HT-29 (cell line): ENCODE data around the gene PDCD6IP. TPM values are rescaled to one million over a fixed set of nuclear protein-coding genes. Genes with fewer than 3 reads are reported as not detected.
"Not testable (repeated sequence)": the region's sequence is repeated elsewhere in the genome, so short reads cannot be mapped to it uniquely, and the experiment has no call there.

Experiments used
- DNase-seq: peaks from one replicate; pipeline ENCODE4 v3.0.0-alpha.2; 2015; ENCODE audit warnings: low spot score
- total RNA-seq: library from RNA; depleted of rRNA; stranded (reverse); fragments of >200 nt; shearing (Covaris generic); gene quantifications from 2 replicates; pipeline ENCODE4 v1.2.3, GENCODE V29; 2014

PDCD6IP gene
- total RNA-seq, 1 experiment from 2014 or later: 134 TPM

GRCh38 chr3:33855407-33855806 is 57.0 kb downstream of the PDCD6IP start:
- DNase-seq: not testable (repeated sequence)

GRCh38 chr3:33855884-33856546 is 57.6 kb downstream of the PDCD6IP start:
- DNase-seq: no peak

- not testable (repeated sequence) for DNase-seq
These were observed 59.3 kb downstream of the PDCD6IP start for GRCh38 chr3:33857701-33858100.

GRCh38 chr3:33858131-33858530 is 59.7 kb downstream of the PDCD6IP start:
- DNase-seq: no peak

- no peak for DNase-seq
These were observed 62.1 kb downstream of the PDCD6IP start for GRCh38 chr3:33860373-33861050.

- no peak for DNase-seq
These were observed 66.7 kb downstream of the PDCD6IP start for GRCh38 chr3:33865133-33865532.

GRCh38 chr3:33868309-33868708 is 69.9 kb downstream of the PDCD6IP start:
- DNase-seq: no peak

GRCh38 chr3:33869977-33870376 is 71.5 kb downstream of the PDCD6IP start:
- DNase-seq: no peak

GRCh38 chr3:33874815-33875214 is 76.4 kb downstream of the PDCD6IP start:
- DNase-seq: no peak

GRCh38 chr3:33875680-33876079 is 77.2 kb downstream of the PDCD6IP start:
- DNase-seq: no peak

GRCh38 chr3:33877187-33877586 is 78.8 kb downstream of the PDCD6IP start:
- no peak for DNase-seq

GRCh38 chr3:33879540-33879939 is 81.1 kb downstream of the PDCD6IP start:
- DNase-seq: no peak

GRCh38 chr3:33881156-33882064 is 83.0 kb downstream of the PDCD6IP start:
- DNase-seq: no peak

GRCh38 chr3:33882296-33882695 is 83.9 kb downstream of the PDCD6IP start:
- DNase-seq: no peak

GRCh38 chr3:33883538-33883950 is 85.1 kb downstream of the PDCD6IP start:
- DNase-seq: peak; percentile 71

- DNase-seq: no peak
These were observed 85.6 kb downstream of the PDCD6IP start for GRCh38 chr3:33883951-33884561.

- no peak for DNase-seq
These were observed 86.3 kb downstream of the PDCD6IP start for GRCh38 chr3:33884701-33885100.

GRCh38 chr3:33885496-33885895 is 87.1 kb downstream of the PDCD6IP start:
- DNase-seq: no peak

- DNase-seq: no peak
These were observed 87.6 kb downstream of the PDCD6IP start for GRCh38 chr3:33886015-33886414.

GRCh38 chr3:33887478-33887877 is 89.0 kb downstream of the PDCD6IP start:
- DNase-seq: no peak

- DNase-seq: no peak
These were observed 91.1 kb downstream of the PDCD6IP start for GRCh38 chr3:33889394-33890039.
